Adrenal gland (tissue), 12 donors: ENCODE measurements around the gene SPON2. TPM values are rescaled to one million over a fixed set of nuclear protein-coding genes. Genes with fewer than 3 reads are reported as not detected.

Source experiments
- DNase-seq, 7 donors: peaks; one replicate each; pipeline ENCODE4 v3.0.0-alpha.2; 2019 to 2020
- H3K27ac ChIP-seq, 5 donors: fragments of 200-600 bp; sonication (generic) in 4 of 5; 1 replicate in 3 of 5; 2 replicates in 2 of 5; pipeline versions ENCODE4 v1.5.1 to v1.8.0; 2016 to 2020; ENCODE audit warnings: mild to moderate bottlenecking in 1 of 5
- H3K27me3 ChIP-seq: fragments of 200-600 bp; 2 replicates; pipeline ENCODE4 v1.8.0; 2021
- H3K36me3 ChIP-seq, 2 donors: fragments of 200-600 bp; replicated peaks in 1 of 2; 1 replicate in 1 of 2; 2 replicates in 1 of 2; pipeline versions ENCODE4 v1.5.1 to v1.8.0; 2018 to 2022
- H3K4me1 ChIP-seq, 2 donors: fragments of 200-600 bp; replicated peaks in 1 of 2; 1 replicate in 1 of 2; 2 replicates in 1 of 2; pipeline versions ENCODE4 v1.5.1 to v1.8.0; 2018 to 2021
- H3K4me3 ChIP-seq, 4 donors: fragments of 200-600 bp; sonication (generic) in 3 of 4; one replicate each; pipeline ENCODE4 v1.5.1; 2016 to 2018
- H3K9me3 ChIP-seq, 3 donors: fragments of 200-600 bp; sonication (generic) in 1 of 3; replicated peaks in 1 of 3; 1 replicate in 2 of 3; 2 replicates in 1 of 3; pipeline versions ENCODE4 v1.5.1 to v1.8.0; 2016 to 2021
- POLR2A ChIP-seq, 2 donors: fragments of 450-650 bp; IDR thresholded peaks; one replicate each; pipeline ENCODE4 v1.6.1; 2017; ENCODE audit warnings: antibody characterized with exemption in 2 of 2, mild to moderate bottlenecking in 2 of 2, moderate library complexity in 1 of 2
- WGBS, 4 donors: extraction: QIAGEN DNeasy Blood & Tissue Kit in 2 of 4; methylation state at CpG; one replicate each; pipeline versions ENCODE4 v1.1.5 to v1.1.7; 2013 to 2017; 5-methylcytosine and 5-hydroxymethylcytosine counted together
- intact Hi-C, 2 donors: fragments of 100-400 bp; cut with DNase I; formaldehyde crosslinking; loops; one replicate each; pipeline versions ENCODE4 v1.14.1 to v1.15.0; 2022 to 2023
- polyA plus RNA-seq, 3 donors: library from polyadenylated mRNA; stranded (reverse); fragments of 200-250 nt in 2 of 3; fragments of 350-450 nt in 1 of 3; fragmentation: Illumina TruSeq in 1 of 3; extraction: RNeasy Lipid Tissue Mini Kit (QIAGEN cat#74804) in 1 of 3; gene quantifications; one replicate each; pipeline ENCODE4 v1.2.3, GENCODE V29; 2013 to 2014
- total RNA-seq, 9 donors: library from RNA; depleted of rRNA in 4 of 9; stranded (reverse); fragments of >200 nt in 4 of 9; fragments of 120-200 nt in 1 of 9; fragmentation: NEBNext Ultra II Directional in 1 of 9; extraction: Animal tissue kit (Norgen Biotek cat#: 25700) in 1 of 9; gene quantifications; one replicate each; pipeline versions ENCODE4 v1.1.0 to v1.2.4, GENCODE V29; 2013 to 2023
- TF ChIP-seq, protein P1 (sequence below), 6 experiments: fragments of 450-650 bp in 4 of 6; fragments of 200-600 bp in 2 of 6; sonication (generic) in 1 of 6; IDR thresholded peaks; 1 replicate in 5 of 6; 2 replicates in 1 of 6; pipeline versions ENCODE4 v1.5.1 to v1.8.0; 2016 to 2021; ENCODE audit warnings: antibody characterized with exemption in 6 of 6, mild to moderate bottlenecking in 2 of 6, moderate library complexity in 1 of 6
- donor health status: healthy with polysubstance abuse.
- donor health status: Bipolar disorder and iron deficiency.
- donor health status: DM: yes; HTN: yes; CAD: no.
- donor health status: DM: no; HTN: no; CAD: no.
- donor health status: DM: no; HTN: no; CAD: no.
- donor health status: DM: yes; HTN: yes; CAD: no.

The SPON2 gene
- total and polyA plus RNA-seq, 12 donors, result 4.1 to 206 (median 73.3) TPM

DNA sequence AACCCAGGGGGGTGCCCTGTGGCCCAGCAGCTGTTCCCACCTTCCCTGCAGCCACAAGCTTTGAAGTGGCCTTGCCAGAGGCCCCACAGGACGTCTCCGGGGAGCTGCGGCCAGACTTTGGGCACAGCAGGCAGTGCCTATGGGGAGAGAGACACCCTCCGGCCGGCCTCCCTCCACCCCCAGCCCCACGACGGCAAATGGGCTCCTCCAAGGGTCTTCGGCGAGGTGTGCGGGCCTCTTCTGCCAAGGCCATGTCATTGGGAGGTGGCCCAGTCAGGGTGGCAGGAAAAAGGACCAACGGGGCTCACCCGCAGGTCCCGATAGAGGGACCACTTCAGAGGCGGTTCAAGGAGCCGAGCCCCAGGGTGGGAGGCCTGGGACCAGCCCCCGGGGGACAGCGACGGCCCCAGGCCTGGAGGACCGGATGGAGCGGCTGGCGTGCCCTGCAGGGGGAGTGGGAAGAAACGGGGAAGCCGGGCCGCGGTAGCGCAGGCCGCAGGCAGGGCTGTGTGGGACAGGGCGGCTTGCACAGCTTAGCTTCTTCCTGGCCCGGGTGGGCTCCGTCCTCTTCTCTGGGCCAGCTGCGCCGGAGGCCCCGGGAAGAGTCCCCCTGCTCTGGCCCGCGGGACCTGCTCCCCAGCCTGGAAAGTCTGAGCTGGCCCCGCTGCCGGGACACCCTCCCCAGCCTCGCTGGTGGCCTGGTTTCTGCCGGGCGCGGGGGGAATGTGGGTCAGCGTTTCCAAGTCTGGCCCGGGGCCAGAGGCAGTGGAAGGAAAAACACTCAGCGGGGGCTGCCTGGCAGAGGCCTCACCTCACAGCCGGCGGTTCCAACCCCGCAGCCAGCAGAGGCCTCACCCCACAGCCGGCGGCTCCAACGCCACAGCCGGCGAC is 21.9 kb upstream of the SPON2 start:
- peaks cover 26 to 29% of the 10 kb centered on the region in 2 donors for H3K4me1 ChIP-seq
- 41 to 66% (median 43%) methylated on average over 13 to 52 of the region's 52 CpGs for WGBS, 4 donors
- peak overlapping the region in 4 of 5 donors; percentile 6 to 81 (median 47) for H3K27ac ChIP-seq
- TF ChIP-seq, protein P1, sequence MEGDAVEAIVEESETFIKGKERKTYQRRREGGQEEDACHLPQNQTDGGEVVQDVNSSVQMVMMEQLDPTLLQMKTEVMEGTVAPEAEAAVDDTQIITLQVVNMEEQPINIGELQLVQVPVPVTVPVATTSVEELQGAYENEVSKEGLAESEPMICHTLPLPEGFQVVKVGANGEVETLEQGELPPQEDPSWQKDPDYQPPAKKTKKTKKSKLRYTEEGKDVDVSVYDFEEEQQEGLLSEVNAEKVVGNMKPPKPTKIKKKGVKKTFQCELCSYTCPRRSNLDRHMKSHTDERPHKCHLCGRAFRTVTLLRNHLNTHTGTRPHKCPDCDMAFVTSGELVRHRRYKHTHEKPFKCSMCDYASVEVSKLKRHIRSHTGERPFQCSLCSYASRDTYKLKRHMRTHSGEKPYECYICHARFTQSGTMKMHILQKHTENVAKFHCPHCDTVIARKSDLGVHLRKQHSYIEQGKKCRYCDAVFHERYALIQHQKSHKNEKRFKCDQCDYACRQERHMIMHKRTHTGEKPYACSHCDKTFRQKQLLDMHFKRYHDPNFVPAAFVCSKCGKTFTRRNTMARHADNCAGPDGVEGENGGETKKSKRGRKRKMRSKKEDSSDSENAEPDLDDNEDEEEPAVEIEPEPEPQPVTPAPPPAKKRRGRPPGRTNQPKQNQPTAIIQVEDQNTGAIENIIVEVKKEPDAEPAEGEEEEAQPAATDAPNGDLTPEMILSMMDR (IDR thresholded peaks at IDR 0.05), result no peak
- no peak for TF ChIP-seq POLR2A (IDR thresholded peaks at IDR 0.05)
- intact Hi-C loops, result no loop called here
- no peaks in the 10 kb centered on the region for H3K27me3 ChIP-seq
- H3K36me3 ChIP-seq, result no peaks in the 10 kb centered on the region
- H3K9me3 ChIP-seq, result no peaks in the 10 kb centered on the region
- peak overlapping the region in 1 of 4 donors; percentile 16 for H3K4me3 ChIP-seq
- DNase-seq, result peak; percentile 64 to 85 (median 73)

DNA sequence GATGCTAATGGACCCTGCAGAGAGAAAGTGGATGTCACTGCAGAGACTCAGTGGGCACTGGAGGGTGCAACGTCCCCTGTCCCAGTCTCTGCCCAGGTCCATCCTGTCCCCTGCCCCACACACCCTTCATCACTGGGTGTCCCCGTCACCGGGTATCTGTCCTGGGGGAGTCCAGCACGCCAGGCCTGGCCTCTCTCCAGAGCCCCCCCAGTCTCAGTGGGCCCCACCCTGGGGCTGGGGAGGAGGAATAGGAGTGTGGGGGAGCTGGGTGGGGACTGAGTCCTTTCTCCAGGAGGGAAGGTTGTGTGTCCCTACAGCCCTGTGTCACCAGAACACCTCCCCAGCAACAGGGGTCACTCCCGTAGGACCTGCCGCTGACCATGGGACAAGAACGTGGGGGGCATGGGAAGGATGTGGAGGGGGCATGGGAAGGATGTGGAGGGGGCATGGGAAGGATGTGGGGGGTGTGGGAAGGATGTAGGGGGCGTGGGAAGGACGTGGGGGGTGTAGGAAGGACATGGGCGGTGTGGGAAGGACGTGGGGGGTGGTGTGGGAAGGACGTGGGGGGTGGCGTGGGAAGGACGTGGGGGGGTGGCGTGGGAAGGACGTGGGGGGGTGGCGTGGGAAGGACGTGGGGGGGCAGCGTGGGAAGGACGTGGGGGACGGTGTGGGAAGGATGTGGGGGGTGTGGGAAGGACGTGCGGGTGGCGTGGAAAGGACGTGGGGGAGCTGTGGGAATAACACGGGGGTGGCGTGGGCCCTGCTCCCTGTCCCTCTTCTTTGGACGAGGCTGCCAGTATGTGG is 21.0 kb upstream of the SPON2 start:
- H3K36me3 ChIP-seq, result no peaks in the 10 kb centered on the region
- no peak for TF ChIP-seq POLR2A (IDR thresholded peaks at IDR 0.05)
- TF ChIP-seq, protein P1 (IDR thresholded peaks at IDR 0.05), result no peak
- 41 to 50% (median 44%) methylated on average over 4 to 28 of the region's 28 CpGs for WGBS, 4 donors
- H3K27ac ChIP-seq, result peak overlapping the region in 4 of 5 donors; percentile 6 to 90 (median 58)
- peaks cover 26 to 29% of the 10 kb centered on the region in 2 donors for H3K4me1 ChIP-seq
- peak in 3 of 7 donors; percentile 16 to 25 (median 24) for DNase-seq
- H3K9me3 ChIP-seq, result no peaks in the 10 kb centered on the region
- H3K27me3 ChIP-seq, result no peaks in the 10 kb centered on the region
- intact Hi-C loops, result no loop called here
- H3K4me3 ChIP-seq, result no peak overlapping the region

DNA sequence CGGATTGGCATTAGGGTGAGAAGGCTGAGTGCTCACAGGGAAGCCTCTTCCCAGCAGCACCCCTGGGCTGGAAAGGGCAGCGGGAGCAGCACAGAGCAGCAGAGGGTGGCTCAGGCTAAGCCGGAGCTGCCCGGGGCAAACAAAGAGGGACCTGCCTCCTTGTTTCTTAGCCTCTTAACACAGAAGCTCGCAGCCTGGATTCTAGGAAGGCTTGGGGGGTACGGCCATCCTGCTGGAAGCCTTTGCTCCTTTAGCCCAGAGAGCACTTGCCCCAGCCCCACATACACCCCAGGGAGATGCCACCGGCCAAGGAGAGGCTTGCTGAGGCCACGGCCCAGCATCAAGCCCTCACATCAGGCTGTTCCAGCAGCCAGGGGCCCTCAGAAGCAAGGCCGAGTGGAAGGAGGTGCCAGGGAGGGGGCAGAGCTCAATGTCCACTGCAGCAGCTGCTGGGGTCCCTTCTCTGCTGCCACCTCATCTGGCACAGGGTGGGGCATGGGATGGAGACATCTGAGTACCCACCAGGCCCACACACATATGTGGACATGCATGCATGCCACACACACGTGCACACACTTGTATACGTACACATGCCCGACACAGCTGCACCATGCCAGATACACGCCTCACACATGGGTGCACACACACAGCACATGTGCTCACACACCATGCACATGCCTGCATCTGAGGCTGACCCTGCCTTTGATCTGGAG is 20.3 kb upstream of the SPON2 start:
- Histone ChIP-seq H3K4me3 (no peak overlapping the region), H3K4me1 (peaks cover 26 to 29% of the 10 kb centered on the region in 2 donors), H3K9me3 (no peaks in the 10 kb centered on the region), H3K36me3 (no peaks in the 10 kb centered on the region), H3K27me3 (no peaks in the 10 kb centered on the region), H3K27ac (peak overlapping the region in 4 of 5 donors; percentile 55 to 90 (median 78))
- peak; percentile 4 to 63 (median 42) for DNase-seq
- intact Hi-C loops, result no loop called here
- WGBS, 4 donors, result 44 to 71% (median 56%) methylated on average over 3 to 13 of the region's 13 CpGs
- TF ChIP-seq, protein P1 (IDR thresholded peaks at IDR 0.05), result no peak
- TF ChIP-seq POLR2A (IDR thresholded peaks at IDR 0.05), result no peak
